ENCODE results near the gene EMC9. TPM values are rescaled to one million over a fixed set of nuclear protein-coding genes. Genes with fewer than 3 reads are reported as not detected.

EMC9 gene
- total RNA-seq, 4 donors from 2014 or later = 8.3 to 25.5 (median 16.9) TPM

- H3K36me3 ChIP-seq = peaks cover 7 to 11% of the 10 kb centered on the region in 2 donors
Observed at GRCh38 chr14:24177041-24177825, 35.8 kb upstream of the EMC9 start.

GRCh38 chr14:24176599-24176998 is 35.2 kb upstream of the EMC9 start:
- WGBS, 2 donors = 95 to 97% methylated on average over 4 to 5 of the region's 5 CpGs
- no peaks in the 10 kb centered on the region for H3K9me3 ChIP-seq
- intact Hi-C loops (cut with DNase I) = no loop called here
- TF ChIP-seq CTCF (IDR thresholded peaks at IDR 0.05) (no peak), POLR2A (IDR thresholded peaks at IDR 0.05) (no peak)
- peaks cover 7 to 11% of the 10 kb centered on the region in 2 donors for H3K36me3 ChIP-seq
- no peak overlapping the region for H3K4me3 ChIP-seq (replicated peaks in 1 of 3)
- H3K27ac ChIP-seq = no peak overlapping the region
- no peak for DNase-seq
- peaks cover 1 to 17% of the 10 kb centered on the region in 2 donors for H3K4me1 ChIP-seq
- no peaks in the 10 kb centered on the region for H3K27me3 ChIP-seq

More at GRCh38 chr14:24177041-24177825, 35.8 kb upstream of the EMC9 start:
- H3K27me3 ChIP-seq = no peaks in the 10 kb centered on the region
- no peaks in the 10 kb centered on the region for H3K9me3 ChIP-seq
- DNase-seq = no peak
- intact Hi-C loops (cut with DNase I) = no loop called here
- H3K4me1 ChIP-seq = peaks cover 0 to 17% of the 10 kb centered on the region in 2 donors
- no peak overlapping the region for H3K4me3 ChIP-seq (replicated peaks in 1 of 3)
- 92% methylated on average over 12 of the region's 12 CpGs for WGBS, 2 donors
- H3K27ac ChIP-seq = no peak overlapping the region
- no peak for TF ChIP-seq POLR2A (IDR thresholded peaks at IDR 0.05)
- TF ChIP-seq CTCF (IDR thresholded peaks at IDR 0.05) = no peak

GRCh38 chr14:24172871-24173281 is 31.5 kb upstream of the EMC9 start:
- no peak for DNase-seq
- WGBS, 2 donors = 69 to 77% methylated on average over 14 to 20 of the region's 20 CpGs
- H3K36me3 ChIP-seq = no peaks in the 10 kb centered on the region
- H3K4me3 ChIP-seq (replicated peaks in 1 of 3) = no peak overlapping the region
- peaks cover 3 to 5% of the 10 kb centered on the region in 2 donors for H3K4me1 ChIP-seq
- intact Hi-C loops (cut with DNase I) = no loop called here
- H3K9me3 ChIP-seq = no peaks in the 10 kb centered on the region
- TF ChIP-seq POLR2A (IDR thresholded peaks at IDR 0.05) = no peak
- no peak for TF ChIP-seq CTCF (IDR thresholded peaks at IDR 0.05)
- H3K27ac ChIP-seq = no peak overlapping the region
- no peaks in the 10 kb centered on the region for H3K27me3 ChIP-seq

GRCh38 chr14:24172261-24172860 is 31.0 kb upstream of the EMC9 start:
- Histone ChIP-seq H3K27me3 (no peaks in the 10 kb centered on the region), H3K9me3 (no peaks in the 10 kb centered on the region), H3K36me3 (no peaks in the 10 kb centered on the region), H3K4me3 (replicated peaks in 1 of 3) (peak overlapping the region in 1 of 3 donors; percentile 6), H3K4me1 (peaks cover 3 to 5% of the 10 kb centered on the region in 2 donors), H3K27ac (no peak overlapping the region)
- peak in 1 of 2 donors; percentile 6 for DNase-seq
- 33 to 41% methylated on average over 25 to 30 of the region's 30 CpGs for WGBS, 2 donors
- no peak for TF ChIP-seq CTCF (IDR thresholded peaks at IDR 0.05)
- TF ChIP-seq POLR2A (IDR thresholded peaks at IDR 0.05) = no peak
- intact Hi-C loops (cut with DNase I) = no loop called here

Measured in thyroid gland (tissue), 4 donors.